HepG2 (cell line): Measurements from ENCODE around the gene MRPL48.

ENCODE experiments used
- ARHGAP35 ChIP-seq: sonication (generic); formaldehyde crosslinking; IDR thresholded peaks from 2 replicates; pipeline ENCODE4 v1.9.0; 2022; ENCODE audit warnings: mild to moderate bottlenecking, inconsistent platforms, moderate library complexity, missing genetic modification reagents, borderline replicate concordance
- JUND ChIP-seq: sonication (generic); formaldehyde crosslinking; IDR thresholded peaks from 2 replicates; pipeline ENCODE4 v1.8.0; 2022; ENCODE audit warnings: mild to moderate bottlenecking, missing genetic modification reagents
- POLR2AphosphoS5 ChIP-seq: IDR thresholded peaks from 2 replicates; pipeline ENCODE4 v1.6.1; 2012; ENCODE audit warnings: low read depth, low read length
- ZNF34 ChIP-seq: sonication (generic); formaldehyde crosslinking; IDR thresholded peaks from 2 replicates; pipeline ENCODE4 v1.4.0; 2020; ENCODE audit warnings: mild to moderate bottlenecking, missing genetic modification reagents, borderline replicate concordance
- TF ChIP-seq, protein P1 (sequence below): sonication (generic); formaldehyde crosslinking; IDR thresholded peaks from 2 replicates; pipeline ENCODE4 v1.4.0; 2020; ENCODE audit warnings: mild to moderate bottlenecking, missing genetic modification reagents
- TF ChIP-seq, protein P2 (sequence below): sonication (generic); formaldehyde crosslinking; IDR thresholded peaks from 2 replicates; pipeline ENCODE4 v1.4.0; 2020; ENCODE audit warnings: missing genetic modification reagents

DNA sequence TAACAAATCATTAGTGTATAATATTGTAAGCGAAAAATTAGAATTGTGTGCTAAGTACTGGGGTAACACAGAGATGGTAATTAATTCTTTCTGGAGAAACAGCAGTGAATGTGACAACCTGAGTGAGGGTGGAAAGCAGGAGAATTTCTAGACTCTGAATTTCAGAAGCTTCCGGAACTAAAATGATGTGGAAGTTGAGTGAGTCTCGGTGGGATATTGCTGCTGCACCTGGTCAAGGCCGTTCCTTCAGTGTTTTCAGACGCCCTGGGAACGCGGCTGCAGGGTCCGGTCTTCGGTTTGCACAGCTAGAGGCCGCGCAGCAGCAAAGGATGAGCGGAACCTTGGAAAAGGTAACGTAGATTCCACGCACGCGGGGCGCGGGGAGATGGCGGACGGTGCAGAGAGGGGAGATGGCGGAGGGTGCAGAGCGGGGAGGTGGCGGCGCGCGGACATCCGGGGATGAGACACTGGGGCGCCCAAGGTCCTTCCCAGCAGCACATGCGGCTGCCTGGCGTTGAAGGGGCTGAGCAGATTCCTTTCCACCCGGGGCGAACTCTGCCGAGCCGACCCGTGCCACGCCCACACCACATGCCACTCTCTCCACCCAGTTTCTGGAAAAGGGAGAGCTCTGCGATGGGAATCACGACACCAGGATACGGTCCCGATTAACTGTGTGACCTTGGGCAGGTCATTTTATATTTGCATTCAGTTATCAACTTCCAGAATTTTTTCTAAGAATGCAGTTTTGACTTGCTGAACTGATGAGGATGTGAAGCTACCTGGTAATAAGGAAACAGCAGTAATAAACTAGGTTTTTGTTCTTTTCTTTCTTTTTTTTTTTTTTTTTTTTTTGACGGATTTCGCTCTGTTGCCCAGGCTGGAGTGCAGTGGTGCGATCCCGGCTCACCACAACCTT lies at the start of gene MRPL48:
- TF ChIP-seq, protein P1, sequence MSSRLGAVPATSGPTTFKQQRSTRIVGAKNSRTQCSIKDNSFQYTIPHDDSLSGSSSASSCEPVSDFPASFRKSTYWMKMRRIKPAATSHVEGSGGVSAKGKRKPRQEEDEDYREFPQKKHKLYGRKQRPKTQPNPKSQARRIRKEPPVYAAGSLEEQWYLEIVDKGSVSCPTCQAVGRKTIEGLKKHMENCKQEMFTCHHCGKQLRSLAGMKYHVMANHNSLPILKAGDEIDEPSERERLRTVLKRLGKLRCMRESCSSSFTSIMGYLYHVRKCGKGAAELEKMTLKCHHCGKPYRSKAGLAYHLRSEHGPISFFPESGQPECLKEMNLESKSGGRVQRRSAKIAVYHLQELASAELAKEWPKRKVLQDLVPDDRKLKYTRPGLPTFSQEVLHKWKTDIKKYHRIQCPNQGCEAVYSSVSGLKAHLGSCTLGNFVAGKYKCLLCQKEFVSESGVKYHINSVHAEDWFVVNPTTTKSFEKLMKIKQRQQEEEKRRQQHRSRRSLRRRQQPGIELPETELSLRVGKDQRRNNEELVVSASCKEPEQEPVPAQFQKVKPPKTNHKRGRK (CRISPR knock-in tag): no peak
- TF ChIP-seq ARHGAP35 (no peak; the same call in 1 of the 2 replicates), JUND (0 out of 2 replicates have a peak, but pooled peaks have one; percentile 31), POLR2AphosphoS5 (peak; percentile 87), ZNF34 (CRISPR knock-in tag) (0 out of 2 replicates have a peak, but pooled peaks have one; percentile 67)
- TF ChIP-seq, protein P2, sequence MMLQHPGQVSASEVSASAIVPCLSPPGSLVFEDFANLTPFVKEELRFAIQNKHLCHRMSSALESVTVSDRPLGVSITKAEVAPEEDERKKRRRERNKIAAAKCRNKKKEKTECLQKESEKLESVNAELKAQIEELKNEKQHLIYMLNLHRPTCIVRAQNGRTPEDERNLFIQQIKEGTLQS: 0 out of 2 replicates have a peak, but pooled peaks have one; percentile 25
